Measurements from ENCODE around the gene CABLES2. TPM values are rescaled to one million over a fixed set of nuclear protein-coding genes. Genes with fewer than 3 reads are reported as not detected.
"Not testable (repeated sequence)": the region's sequence is repeated elsewhere in the genome, so short reads cannot be mapped to it uniquely, and the experiment has no call there.

The CABLES2 gene
- total RNA-seq, 1 donor from 2014 or later = 1.0 TPM

GRCh38 chr20:62427172-62428001 is 20.3 kb upstream of the CABLES2 start, which contains the start of gene RBBP8NL:
Gene RBBP8NL, minus strand, starts transcription at chr20:62427539. Its CDS starts 7,892 bp downstream, at chr20:62419647.
- H3K4me3 ChIP-seq (ENCODE audit: low read length in 3 of 3) = no peak within 1 kb of the TSS
- peaks cover 22 to 61% (median 56%) of the 10 kb centered on the region in 3 donors for H3K27me3 ChIP-seq (ENCODE audit: control insufficient read depth in 3 of 3, insufficient read depth in 3 of 3, low read length in 3 of 3)
- no peaks in the 10 kb centered on the region for H3K36me3 ChIP-seq (ENCODE audit: control insufficient read depth in 3 of 3, insufficient read depth in 3 of 3, low read length in 3 of 3)
- no peaks in the 10 kb centered on the region for H3K4me1 ChIP-seq (ENCODE audit: control insufficient read depth in 3 of 3, insufficient read depth in 3 of 3, low read length in 3 of 3)
- H3K27ac ChIP-seq (ENCODE audit: low read depth, low read length) = no peak within 1 kb of the TSS
- H3K9ac ChIP-seq (ENCODE audit: low read depth in 1 of 3, low read length in 3 of 3) = no peak within 1 kb of the TSS
- no peaks in the 10 kb centered on the region for H3K9me3 ChIP-seq (ENCODE audit: control insufficient read depth in 3 of 3, low read length in 3 of 3)

- Histone ChIP-seq H3K27ac (ENCODE audit: low read depth, low read length) (no peak overlapping the region), H3K4me1 (ENCODE audit: control insufficient read depth in 3 of 3, insufficient read depth in 3 of 3, low read length in 3 of 3) (no peaks in the 10 kb centered on the region), H3K36me3 (ENCODE audit: control insufficient read depth in 3 of 3, insufficient read depth in 3 of 3, low read length in 3 of 3) (no peaks in the 10 kb centered on the region), H3K27me3 (ENCODE audit: control insufficient read depth in 3 of 3, insufficient read depth in 3 of 3, low read length in 3 of 3) (peaks cover 22 to 62% (median 52%) of the 10 kb centered on the region in 3 donors), H3K9ac (ENCODE audit: low read depth in 1 of 3, low read length in 3 of 3) (no peak overlapping the region), H3K9me3 (ENCODE audit: control insufficient read depth in 3 of 3, low read length in 3 of 3) (no peaks in the 10 kb centered on the region), H3K4me3 (ENCODE audit: low read length in 3 of 3) (no peak overlapping the region)
These were observed 19.6 kb upstream of the CABLES2 start for GRCh38 chr20:62426699-62427131.

GRCh38 chr20:62426059-62426348 is 18.9 kb upstream of the CABLES2 start:
- H3K36me3 ChIP-seq (ENCODE audit: control insufficient read depth in 3 of 3, insufficient read depth in 3 of 3, low read length in 3 of 3); H3K4me3 ChIP-seq (ENCODE audit: low read length in 3 of 3); H3K9ac ChIP-seq (ENCODE audit: low read depth in 1 of 3, low read length in 3 of 3); H3K9me3 ChIP-seq (ENCODE audit: control insufficient read depth in 3 of 3, low read length in 3 of 3); H3K4me1 ChIP-seq (ENCODE audit: control insufficient read depth in 3 of 3, insufficient read depth in 3 of 3, low read length in 3 of 3); H3K27ac ChIP-seq (ENCODE audit: low read depth, low read length): not testable (repeated sequence)
- peaks cover 22 to 65% (median 52%) of the 10 kb centered on the region in 3 donors for H3K27me3 ChIP-seq (ENCODE audit: control insufficient read depth in 3 of 3, insufficient read depth in 3 of 3, low read length in 3 of 3)

GRCh38 chr20:62425281-62426058 is 18.4 kb upstream of the CABLES2 start:
- Histone ChIP-seq H3K4me1 (ENCODE audit: control insufficient read depth in 3 of 3, insufficient read depth in 3 of 3, low read length in 3 of 3) (no peaks in the 10 kb centered on the region), H3K27me3 (ENCODE audit: control insufficient read depth in 3 of 3, insufficient read depth in 3 of 3, low read length in 3 of 3) (peaks cover 22 to 64% (median 52%) of the 10 kb centered on the region in 3 donors), H3K27ac (ENCODE audit: low read depth, low read length) (no peak overlapping the region), H3K36me3 (ENCODE audit: control insufficient read depth in 3 of 3, insufficient read depth in 3 of 3, low read length in 3 of 3) (no peaks in the 10 kb centered on the region), H3K4me3 (ENCODE audit: low read length in 3 of 3) (no peak overlapping the region), H3K9me3 (ENCODE audit: control insufficient read depth in 3 of 3, low read length in 3 of 3) (peaks cover 0 to 3% (median 0%) of the 10 kb centered on the region in 3 donors), H3K9ac (ENCODE audit: low read depth in 1 of 3, low read length in 3 of 3) (no peak overlapping the region)

GRCh38 chr20:62424249-62425107 is 17.4 kb upstream of the CABLES2 start:
- Histone ChIP-seq H3K27ac (ENCODE audit: low read depth, low read length) (no peak overlapping the region), H3K27me3 (ENCODE audit: control insufficient read depth in 3 of 3, insufficient read depth in 3 of 3, low read length in 3 of 3) (peaks cover 22 to 58% (median 43%) of the 10 kb centered on the region in 3 donors), H3K36me3 (ENCODE audit: control insufficient read depth in 3 of 3, insufficient read depth in 3 of 3, low read length in 3 of 3) (no peaks in the 10 kb centered on the region), H3K4me1 (ENCODE audit: control insufficient read depth in 3 of 3, insufficient read depth in 3 of 3, low read length in 3 of 3) (no peaks in the 10 kb centered on the region), H3K4me3 (ENCODE audit: low read length in 3 of 3) (no peak overlapping the region), H3K9me3 (ENCODE audit: control insufficient read depth in 3 of 3, low read length in 3 of 3) (peaks cover 0 to 3% (median 0%) of the 10 kb centered on the region in 3 donors), H3K9ac (ENCODE audit: low read depth in 1 of 3, low read length in 3 of 3) (no peak overlapping the region)

GRCh38 chr20:62423326-62423706 is 16.2 kb upstream of the CABLES2 start:
- Histone ChIP-seq H3K9me3 (ENCODE audit: control insufficient read depth in 3 of 3, low read length in 3 of 3) (peaks cover 0 to 3% (median 0%) of the 10 kb centered on the region in 3 donors), H3K9ac (ENCODE audit: low read depth in 1 of 3, low read length in 3 of 3) (no peak overlapping the region), H3K36me3 (ENCODE audit: control insufficient read depth in 3 of 3, insufficient read depth in 3 of 3, low read length in 3 of 3) (no peaks in the 10 kb centered on the region), H3K4me3 (ENCODE audit: low read length in 3 of 3) (no peak overlapping the region), H3K27me3 (ENCODE audit: control insufficient read depth in 3 of 3, insufficient read depth in 3 of 3, low read length in 3 of 3) (peaks cover 16 to 53% (median 39%) of the 10 kb centered on the region in 3 donors), H3K27ac (ENCODE audit: low read depth, low read length) (no peak overlapping the region), H3K4me1 (ENCODE audit: control insufficient read depth in 3 of 3, insufficient read depth in 3 of 3, low read length in 3 of 3) (no peaks in the 10 kb centered on the region)

GRCh38 chr20:62422636-62423325 is 15.7 kb upstream of the CABLES2 start:
- Histone ChIP-seq H3K4me3 (ENCODE audit: low read length in 3 of 3) (no peak overlapping the region), H3K36me3 (ENCODE audit: control insufficient read depth in 3 of 3, insufficient read depth in 3 of 3, low read length in 3 of 3) (no peaks in the 10 kb centered on the region), H3K4me1 (ENCODE audit: control insufficient read depth in 3 of 3, insufficient read depth in 3 of 3, low read length in 3 of 3) (no peaks in the 10 kb centered on the region), H3K27ac (ENCODE audit: low read depth, low read length) (no peak overlapping the region), H3K9me3 (ENCODE audit: control insufficient read depth in 3 of 3, low read length in 3 of 3) (peaks cover 0 to 3% (median 0%) of the 10 kb centered on the region in 3 donors), H3K27me3 (ENCODE audit: control insufficient read depth in 3 of 3, insufficient read depth in 3 of 3, low read length in 3 of 3) (peaks cover 17 to 55% (median 44%) of the 10 kb centered on the region in 3 donors), H3K9ac (ENCODE audit: low read depth in 1 of 3, low read length in 3 of 3) (no peak overlapping the region)

GRCh38 chr20:62421716-62421990 is 14.6 kb upstream of the CABLES2 start:
- Histone ChIP-seq H3K9ac (ENCODE audit: low read depth in 1 of 3, low read length in 3 of 3) (no peak overlapping the region), H3K9me3 (ENCODE audit: control insufficient read depth in 3 of 3, low read length in 3 of 3) (peaks cover 0 to 3% (median 0%) of the 10 kb centered on the region in 3 donors), H3K27ac (ENCODE audit: low read depth, low read length) (no peak overlapping the region), H3K4me1 (ENCODE audit: control insufficient read depth in 3 of 3, insufficient read depth in 3 of 3, low read length in 3 of 3) (no peaks in the 10 kb centered on the region), H3K4me3 (ENCODE audit: low read length in 3 of 3) (no peak overlapping the region), H3K27me3 (ENCODE audit: control insufficient read depth in 3 of 3, insufficient read depth in 3 of 3, low read length in 3 of 3) (peaks cover 18 to 59% (median 46%) of the 10 kb centered on the region in 3 donors), H3K36me3 (ENCODE audit: control insufficient read depth in 3 of 3, insufficient read depth in 3 of 3, low read length in 3 of 3) (no peaks in the 10 kb centered on the region)

All from skeletal muscle tissue (tissue), 4 donors.